Activated CD4-positive, alpha-beta T cell treated with anti-CD3 and anti-CD28 coated beads, Interleukin-2, amount 50 U/mL, for 48 hours (primary cell): ENCODE measurements around the gene IKBKG.
"Not testable (repeated sequence)": the region's sequence is repeated elsewhere in the genome, so short reads cannot be mapped to it uniquely, and the experiment has no call there.

ENCODE experiments used
- DNase-seq, 2 experiments: peaks; one replicate each; pipeline ENCODE4 v3.0.0-alpha.2; 2020

IKBKG gene

DNA sequence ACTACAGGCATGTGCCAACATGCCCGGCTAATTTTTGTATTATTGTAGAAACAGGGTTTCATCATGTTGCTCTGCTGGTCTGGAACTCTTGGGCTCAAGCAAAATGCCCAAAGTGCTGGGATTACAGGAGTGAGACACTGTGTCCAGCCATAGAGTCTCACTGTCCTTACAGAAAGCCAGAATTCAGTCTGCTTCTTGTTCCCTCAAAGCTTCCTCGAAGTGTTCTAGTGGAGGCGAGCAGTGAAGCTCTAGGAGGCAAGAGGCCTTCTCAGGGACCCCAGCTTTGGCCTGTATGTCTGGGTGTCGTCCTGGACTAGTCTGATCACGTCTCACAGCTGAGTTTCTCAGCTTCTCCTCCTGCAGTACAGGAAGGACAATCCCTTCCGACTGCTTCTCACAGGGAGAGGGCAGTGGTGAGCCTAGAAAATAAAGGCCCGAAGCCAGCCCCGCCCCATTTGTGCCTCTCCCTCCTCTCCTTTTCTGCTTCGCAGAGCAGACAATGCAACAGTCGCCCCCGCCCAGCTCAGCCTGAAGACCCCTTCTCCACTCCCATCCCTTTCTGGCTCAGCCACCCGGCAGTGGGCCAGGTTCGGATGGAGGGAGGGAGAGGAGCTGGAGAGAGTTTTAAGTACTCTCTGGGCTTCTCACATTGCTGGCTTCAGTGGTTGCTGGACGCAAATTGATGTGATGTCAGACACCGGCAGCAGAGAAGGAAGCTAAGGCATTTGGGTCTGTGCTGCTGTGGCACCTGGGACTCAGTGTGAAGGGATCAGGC, 20.3 kb upstream of the IKBKG start:
- DNase-seq, result peak; percentile 70 to 77

DNA sequence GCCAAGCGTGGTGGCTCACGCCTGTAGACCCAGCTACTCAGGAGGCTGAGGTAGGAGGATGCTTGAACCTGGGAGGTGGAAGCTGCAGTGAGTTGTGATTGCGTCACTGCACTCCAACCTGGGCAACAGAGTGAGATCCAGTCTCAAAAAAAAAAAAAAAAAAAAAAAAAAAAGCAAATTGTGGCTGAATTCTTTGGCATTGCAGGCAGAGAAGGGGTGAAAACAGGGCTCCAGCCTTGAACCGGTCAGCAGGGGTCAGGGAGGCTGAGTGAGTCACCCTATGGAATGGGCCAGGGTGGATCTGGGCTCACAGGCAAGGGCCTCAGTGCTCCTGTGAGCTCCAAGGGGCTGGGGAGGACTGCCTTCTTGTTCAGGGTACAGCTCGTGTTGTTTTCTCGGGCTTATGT, 18.2 kb upstream of the IKBKG start:
- DNase-seq, result no peak

DNA sequence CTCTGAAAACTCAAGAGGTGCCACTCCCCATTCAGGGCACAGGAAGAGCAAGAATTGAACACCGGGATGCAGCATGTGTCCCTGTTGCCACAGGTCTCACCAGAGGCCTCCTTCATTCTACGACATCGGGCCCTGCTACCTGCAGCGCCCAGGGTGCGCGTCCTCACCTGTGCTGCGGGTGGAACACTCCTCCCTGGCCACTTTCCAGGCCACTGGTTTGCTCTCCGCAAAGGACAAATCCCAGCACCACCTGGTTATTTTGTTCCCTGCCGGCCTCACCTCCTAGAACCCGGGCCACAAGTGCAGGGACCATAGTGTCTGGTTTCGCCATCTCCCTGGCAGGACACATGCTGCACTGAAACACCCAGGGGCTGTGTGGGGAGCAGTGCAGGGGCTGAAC, 17.1 kb upstream of the IKBKG start:
- DNase-seq, result no peak

DNA sequence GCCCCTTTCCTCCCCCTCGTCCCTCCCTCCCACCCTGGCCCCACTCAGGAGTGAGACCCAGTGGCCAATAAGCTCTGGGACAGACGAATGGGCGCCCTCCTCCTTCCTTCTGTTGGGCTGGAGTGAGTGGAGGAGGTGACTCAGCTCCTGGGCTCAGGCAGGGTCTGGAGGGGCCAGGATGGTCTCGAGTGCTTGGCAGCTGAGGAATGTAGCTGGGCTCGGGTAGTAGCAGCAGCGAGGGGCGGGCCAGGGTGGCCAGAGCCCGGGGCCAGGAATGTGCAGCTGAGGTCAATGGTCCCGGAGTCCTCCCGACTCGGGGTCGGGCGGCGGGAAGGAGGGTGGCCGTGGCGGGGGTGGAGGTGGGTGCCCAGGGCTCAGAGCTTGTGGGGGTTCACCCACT, 15.8 kb upstream of the IKBKG start:
- DNase-seq, result no peak

DNA sequence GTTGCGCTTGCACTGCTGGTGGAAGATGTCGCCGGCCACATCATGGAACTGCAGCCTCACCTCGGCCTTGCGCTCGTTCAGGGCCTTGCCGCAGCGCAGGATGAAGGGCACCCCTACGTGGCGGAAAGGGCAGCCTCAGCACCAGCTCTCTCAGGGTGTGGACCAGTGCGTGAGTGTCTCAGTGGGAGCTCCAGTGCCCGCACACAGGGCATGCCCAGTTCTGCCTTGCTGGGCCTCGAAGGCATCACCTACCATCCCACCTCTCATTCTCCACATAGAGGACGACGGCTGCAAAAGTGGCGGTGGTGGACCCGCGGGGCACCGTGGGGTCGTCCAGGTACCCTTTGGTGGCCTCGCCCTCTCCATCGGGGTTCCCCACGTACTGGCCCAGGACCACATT, 14.7 kb upstream of the IKBKG start:
- DNase-seq, result no peak

DNA sequence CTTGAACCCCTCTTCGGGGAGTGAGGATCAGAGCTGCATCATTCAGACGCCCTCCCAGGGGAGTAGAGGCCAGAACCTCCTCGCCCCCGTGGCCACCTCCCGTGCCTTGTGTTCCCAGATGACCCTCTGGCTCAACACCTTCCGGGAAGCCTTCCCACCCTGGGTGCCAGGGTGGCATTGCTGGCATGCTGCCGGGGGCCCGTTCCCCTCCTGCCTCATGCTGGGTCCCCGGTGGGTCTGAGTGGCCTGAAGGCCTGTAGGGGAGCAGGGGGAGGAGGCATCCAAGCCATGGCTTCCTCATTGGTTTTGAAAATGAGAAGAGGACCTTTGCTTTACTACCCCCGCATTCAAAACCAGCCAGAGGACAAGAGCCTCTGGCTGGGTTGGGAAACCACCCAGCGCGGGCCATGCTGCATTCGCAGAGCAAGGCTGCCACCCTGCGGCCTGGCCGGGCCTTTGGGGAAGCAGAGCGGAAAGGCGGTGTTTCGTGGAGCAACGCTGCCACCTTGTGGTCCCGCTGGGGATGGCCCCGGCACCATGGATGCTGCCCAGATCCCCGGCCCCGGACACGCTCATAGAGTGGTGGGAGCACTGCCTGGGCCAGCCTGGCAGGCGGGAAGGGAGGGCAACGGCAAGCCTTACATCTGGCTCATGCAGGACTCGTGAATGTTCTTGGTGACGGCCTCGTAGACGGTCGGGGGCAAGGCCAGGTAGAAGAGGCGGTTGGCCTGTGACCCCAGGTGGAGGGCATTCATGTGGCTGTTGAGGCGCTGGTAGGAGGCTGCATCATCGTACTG, 12.7 kb upstream of the IKBKG start:
- DNase-seq, result peak; percentile 85 to 87

DNA sequence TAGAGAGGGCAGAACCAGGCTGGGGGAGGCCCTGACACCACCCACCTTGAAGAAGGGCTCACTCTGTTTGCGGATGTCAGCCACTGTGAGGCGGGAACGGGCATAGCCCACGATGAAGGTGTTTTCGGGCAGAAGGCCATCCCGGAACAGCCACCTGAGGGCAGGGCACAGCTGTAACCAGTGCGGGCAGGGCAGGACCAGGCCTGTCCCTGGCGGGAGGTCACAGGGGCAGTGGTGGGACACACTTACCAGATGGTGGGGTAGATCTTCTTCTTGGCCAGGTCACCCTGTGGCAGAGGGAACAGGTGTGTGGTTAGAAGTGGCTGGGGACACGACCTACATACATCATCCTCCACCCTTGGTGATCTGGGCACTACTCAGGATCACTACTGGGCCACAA, 11.5 kb upstream of the IKBKG start:
- DNase-seq, result no peak

DNA sequence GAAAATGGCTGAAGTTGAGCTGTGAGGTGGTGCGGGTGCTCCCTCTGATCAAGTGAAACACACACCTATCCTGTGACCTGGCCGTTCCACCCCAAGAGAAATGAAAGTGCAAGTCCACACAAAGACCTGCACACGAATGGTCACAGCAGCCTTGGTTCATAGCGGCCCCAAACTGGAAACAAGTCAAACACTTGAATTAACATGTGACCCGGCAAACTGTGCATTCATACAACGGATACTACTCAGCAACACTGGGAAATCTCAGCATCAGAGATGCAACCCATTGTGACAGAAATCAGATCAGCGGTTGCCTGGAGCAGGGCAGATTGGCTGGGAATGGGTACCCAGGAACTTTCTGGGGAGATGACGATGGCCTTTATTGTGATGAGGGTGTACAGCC, 8.3 kb upstream of the IKBKG start:
- no peak for DNase-seq

DNA sequence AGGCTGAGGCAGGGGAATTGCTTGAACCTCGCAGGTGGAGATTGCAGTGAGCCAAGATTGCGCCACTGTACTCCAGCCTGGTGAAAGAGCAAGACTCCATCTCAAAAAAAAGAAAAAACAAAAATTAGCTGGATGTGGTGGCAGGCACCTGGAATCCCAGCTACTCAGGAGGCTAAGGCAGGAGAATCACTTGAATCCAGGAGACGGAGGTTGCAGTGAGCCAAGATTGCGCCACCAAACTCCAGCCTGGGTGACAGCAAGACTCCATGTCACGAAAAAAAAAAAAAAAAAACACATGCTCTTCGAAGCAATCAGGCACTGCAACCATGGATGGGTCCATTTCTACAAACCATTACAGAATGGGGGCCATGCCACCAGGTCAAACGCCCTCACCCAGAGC, 7.1 kb upstream of the IKBKG start:
- DNase-seq, result not testable (repeated sequence)

DNA sequence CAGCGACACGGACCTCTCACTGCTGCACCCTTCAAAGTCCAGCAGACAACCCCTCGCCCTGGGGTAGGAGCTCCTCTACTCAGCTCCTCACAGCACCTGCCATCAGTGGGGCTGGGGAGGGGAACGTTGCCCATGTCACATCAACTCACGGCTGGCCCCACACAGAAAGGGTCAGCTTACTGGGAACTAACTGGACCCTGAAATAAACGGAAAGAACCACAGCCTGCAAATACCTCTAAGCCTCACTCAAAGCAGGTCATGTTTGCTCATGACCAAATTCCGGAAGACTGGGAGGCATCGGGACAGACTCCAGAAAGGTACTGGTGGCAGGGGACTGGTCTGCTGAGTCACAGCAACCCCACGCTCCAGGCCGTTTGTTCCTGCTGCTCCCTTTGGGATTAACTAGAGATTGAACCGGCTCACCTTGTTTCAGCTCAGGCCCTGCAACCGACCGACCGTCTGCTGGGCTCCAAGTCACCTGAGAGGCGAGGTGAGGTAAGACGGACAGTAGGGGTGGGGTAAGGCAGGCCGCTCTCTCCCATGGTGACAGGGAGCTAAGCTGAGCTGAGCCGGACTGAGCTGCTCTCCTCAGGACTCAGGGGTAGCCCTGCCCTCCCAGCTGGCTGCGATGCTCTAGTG, 6.4 kb upstream of the IKBKG start:
- no peak for DNase-seq

DNA sequence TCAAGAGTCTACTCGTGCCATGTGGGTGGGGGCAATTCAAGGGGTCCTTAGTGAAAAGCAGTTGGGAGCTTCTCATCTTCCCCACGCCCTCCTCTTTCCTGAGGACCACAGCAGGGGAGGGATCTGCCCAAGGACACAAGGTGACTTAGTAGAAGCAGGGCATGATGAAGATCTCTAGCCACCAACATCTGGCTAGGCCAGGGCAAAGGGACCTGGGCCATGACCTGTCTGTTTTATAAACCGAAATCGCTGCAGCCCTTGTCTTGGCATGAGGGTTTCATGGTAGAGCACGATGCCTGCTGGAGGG, 5.9 kb upstream of the IKBKG start:
- DNase-seq, result no peak

DNA sequence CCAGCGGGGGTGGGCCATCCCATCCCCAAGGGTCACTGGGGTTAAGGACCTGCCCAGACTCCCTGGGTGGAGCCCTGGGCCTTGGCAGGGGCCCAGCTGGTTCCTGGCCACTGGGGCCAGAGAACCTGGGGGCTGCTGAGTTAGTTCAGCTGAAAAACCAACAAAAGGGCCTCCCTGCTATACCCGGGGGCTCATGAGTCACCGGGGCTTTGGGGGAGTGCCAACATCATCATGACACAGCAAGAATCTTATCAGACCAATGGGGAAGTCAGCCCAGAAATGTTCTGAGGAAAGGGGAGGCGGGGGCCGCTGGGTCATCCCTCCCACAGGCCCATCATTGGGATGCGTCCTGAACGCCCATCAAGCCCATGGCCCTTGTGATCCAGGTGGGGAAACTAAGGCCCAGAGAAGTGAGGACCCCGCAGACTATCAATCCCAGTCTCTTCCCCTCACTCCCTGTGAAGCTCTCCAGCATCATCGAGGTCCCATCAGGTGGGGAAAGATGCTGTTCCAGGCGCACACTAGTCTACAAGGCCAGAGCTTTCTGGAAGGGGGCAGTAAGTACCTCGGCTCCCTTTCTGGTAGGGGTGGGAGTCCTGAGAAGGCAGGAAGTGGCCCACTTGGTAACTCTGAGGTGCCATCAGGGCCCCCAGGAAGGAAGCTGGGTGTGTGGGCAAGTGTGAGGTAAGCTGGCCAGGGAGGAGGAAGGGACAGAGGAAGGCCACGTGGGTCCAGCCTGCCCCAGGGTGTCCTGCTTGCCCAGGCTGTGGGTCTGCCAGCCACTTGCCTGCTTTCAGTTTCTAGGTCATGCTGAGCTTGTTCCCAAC, 5.3 kb upstream of the IKBKG start:
- peak; percentile 41 to 57 for DNase-seq

DNA sequence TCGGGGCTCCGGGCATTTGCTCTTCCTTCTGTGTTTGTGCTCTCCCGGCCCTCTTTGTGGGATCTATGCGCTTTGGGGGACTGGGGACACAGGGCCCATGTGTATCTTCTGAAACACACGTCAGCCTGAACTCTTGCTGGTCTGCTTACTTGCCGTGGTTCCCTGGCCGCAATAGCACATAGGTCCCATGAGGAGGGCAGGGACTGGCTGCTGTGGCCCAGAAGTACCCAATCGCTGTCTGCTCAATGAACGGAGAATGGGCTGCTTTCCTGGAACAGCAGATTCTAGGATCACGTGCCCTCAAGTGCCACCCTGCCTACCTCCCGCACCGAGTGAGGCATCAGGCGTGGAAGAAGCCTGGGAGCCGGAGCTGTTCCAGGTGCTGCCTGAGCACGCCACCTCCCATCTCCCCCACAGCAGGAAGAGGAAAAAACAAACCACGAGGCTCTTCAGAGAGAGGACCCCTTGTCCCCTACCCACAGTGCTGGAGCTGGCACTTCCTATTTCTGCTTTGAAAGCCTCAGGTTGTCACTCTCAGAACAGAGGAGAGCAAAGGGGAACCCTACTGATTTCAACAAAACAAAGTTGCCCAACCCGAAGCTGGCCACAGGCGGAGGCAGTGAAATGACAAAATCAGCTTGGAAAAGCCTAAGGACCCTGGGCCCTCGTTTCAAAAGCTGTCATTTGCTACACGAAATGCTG, 4.5 kb upstream of the IKBKG start:
- DNase-seq, result peak in 1 of 2 experiments; percentile 25

DNA sequence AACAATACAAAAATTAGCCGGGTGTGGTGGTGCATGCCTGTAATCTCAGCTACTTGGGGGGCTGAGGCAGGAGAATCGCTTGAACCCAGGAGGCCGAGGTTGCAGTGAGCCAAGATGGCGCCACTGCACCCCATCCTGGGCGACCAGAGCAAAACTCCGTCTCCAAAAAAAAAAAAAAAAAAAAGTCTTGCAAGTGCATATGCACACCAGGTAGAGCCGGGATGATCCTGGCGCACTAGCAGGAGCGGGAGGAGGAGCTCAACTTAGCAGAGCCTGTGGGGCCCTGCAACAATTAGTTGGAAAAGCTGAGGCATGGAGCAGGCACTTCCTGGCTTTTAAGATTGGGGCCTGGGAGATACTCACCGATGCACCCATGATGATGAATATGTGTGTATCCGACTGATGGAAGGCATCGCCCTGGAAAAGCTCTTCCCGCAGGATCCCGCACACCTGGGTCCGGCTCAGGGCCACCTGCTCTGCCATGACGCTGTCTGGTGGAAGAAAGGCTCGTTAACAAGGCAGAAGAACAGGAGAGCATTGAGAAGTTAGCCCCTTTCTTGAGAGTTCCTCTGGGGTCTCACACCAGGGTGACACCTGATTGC, 1.6 kb upstream of the IKBKG start:
- DNase-seq, result no peak

DNA sequence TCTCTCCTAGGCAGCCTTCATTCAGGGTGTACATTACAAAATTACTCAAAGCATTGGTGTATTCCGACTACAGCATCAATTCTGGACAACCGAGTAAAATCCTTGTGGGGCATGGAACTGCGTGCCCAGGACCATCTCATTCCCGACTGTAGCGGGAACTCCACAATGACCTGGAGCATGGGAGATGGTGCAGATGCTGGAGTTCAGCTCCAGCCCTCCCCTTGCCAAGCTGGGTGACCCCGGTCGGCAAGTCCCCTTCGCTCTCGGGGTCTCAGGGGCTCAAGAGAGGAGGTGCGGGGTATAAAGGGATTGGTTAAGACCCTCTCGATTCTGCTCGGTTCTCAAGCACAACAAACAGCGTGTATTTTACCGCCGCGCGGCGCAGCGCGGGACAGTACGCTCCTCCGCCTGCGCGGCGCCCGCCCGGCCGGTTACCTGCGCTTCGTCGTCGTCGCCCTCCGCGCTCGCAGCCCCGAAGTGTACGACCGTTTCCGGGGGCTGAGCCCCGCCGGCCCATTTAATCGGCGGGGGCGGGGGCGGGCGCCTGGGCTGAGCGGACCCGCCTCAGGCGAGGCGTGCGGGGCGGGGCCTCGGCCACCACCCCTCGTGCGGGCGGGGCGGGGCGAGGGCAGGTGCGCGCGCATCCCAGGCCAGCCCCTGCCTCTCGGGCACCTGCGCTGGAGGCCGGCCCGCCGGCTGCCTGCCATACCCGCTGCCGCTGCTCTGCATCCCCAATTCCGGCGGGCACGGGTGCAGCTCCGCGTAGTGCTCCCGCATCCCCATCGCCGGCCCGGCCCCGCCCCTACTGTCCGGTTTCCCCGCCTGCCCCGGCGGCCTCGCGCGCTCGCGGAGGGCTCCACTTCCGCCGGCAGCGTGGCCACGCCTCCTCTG, 821 bp upstream of the IKBKG start, which contains the start of gene G6PD:
G6PD (minus strand) TSS at position 493 of the 891 bp plus-strand sequence. CDS start 691 bp downstream, outside the sequence.
- DNase-seq, result peak; percentile 78

DNA sequence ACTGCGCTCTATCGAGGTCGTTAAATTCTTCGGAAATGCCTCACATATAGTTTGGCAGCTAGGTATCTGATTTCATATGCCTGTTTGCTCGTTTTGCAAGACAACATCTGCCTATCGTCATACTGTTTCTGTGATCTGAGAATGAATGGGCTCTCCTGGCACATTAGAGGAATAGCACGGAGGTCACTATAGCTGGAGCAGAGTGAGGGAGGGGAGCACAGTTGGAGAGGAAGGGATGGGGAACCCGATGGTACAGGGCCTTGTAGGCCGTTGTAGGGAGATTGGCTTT, 552 bp downstream of the IKBKG start:
- no peak for DNase-seq

DNA sequence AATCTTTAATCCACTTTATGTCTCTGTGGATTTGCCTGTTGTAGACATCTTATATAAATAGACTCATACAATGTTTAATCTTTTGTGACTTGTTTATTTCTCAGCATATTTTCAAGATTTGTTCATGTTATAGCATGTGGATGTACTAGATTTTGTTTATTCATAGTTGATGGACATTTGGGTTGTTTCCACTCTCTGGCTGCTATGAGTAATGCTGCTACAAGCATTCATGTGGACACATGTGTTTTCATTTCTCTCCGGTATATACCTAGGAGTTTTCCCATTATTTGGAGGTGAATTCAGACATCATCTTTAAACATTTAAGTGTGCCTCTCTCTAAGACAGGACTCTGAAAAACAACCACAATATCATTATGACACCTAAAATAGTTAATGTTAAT, 2.3 kb downstream of the IKBKG start:
- DNase-seq, result no peak

DNA sequence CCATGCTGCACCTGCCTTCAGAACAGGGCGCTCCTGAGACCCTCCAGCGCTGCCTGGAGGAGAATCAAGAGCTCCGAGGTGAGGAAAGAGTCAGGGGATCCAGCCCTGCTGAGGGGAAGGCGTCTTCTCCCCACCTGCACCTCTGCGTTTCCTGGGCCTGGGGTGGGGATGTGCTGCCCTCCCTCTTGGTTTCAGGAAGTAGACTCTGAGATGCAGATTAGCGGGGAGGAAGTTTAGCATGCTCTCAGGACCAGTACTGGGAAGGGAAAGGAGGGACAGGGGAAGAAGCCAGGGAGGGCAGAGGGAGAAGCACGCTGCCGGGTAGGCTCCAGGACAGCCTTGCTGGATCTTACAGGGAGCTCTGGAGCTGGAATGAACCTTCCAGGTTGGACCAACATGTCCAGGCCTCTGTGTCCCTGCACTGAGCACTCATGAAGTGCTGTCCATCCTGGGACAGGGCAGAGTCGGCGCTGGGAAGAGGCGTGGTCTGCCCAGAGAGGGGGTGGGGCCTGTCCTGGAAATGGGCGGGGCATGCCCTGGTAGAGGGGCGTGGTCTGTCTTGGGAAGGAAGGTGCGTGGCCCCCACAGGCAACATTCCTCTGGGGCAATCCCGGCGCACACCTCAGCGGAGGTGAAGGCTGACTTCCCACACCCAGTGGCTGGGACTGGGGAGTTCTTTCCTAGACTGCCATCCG, 4.8 kb downstream of the IKBKG start:
- not testable (repeated sequence) for DNase-seq

DNA sequence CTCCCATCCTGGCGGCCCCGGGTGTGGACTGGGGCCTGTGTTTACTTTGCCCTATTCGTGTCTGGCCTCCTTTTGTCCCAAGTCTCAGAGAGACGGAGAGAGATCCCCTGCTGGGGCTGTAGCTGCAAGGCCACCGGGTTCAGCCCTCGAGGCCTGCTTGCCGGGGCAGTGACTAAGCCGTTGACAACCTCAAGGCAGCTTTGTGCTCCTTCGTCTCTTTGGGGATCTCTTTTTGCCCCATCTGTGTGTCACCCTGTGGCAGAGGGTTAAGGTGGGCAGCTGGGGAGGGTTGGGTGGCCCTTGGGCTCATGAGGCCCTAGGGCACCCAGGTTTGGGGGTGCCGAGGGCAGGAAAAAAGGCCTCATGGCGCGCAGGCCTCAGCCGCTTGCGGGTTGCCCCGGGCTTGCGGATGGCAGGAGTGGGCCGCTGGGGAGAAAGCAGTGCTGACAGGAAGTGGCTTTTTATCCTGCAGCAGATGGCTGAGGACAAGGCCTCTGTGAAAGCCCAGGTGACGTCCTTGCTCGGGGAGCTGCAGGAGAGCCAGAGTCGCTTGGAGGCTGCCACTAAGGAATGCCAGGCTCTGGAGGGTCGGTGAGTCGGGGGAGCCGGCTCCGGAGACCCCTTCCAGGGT, 10.8 kb downstream of the IKBKG start:
- DNase-seq, result not testable (repeated sequence)

DNA sequence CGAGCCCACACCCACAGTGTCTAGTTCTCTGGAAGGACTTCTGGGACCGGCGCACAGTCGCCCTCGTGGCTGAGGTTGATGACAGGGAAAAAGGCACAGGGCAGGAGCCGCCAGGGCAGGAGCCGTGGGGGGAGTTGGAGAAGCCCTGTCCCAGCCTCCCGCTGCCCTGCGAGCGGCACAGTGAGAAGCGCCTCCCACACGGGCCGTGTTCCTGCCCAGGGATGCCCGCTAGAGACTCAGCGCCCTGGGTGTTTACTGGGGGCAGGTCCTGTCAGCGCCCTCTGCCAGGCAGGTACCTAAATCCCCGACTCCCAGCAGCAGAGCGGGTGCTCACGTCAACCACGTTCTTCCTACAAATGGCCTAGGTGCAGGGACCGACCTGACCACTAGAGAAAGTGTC, 11.5 kb downstream of the IKBKG start:
- not testable (repeated sequence) for DNase-seq
